SH-SY5Y (cell line): ENCODE data around the gene FOXS1.

ENCODE experiments used
- GATA2 ChIP-seq: IDR thresholded peaks from 2 replicates; pipeline ENCODE4 v1.6.1; 2011; ENCODE audit warnings: mild to moderate bottlenecking, low read depth, low read length
- GATA3 ChIP-seq: IDR thresholded peaks from 2 replicates; pipeline ENCODE4 v1.6.1; 2011; ENCODE audit warnings: low read depth, mild to moderate bottlenecking, low read length, moderate library complexity

DNA sequence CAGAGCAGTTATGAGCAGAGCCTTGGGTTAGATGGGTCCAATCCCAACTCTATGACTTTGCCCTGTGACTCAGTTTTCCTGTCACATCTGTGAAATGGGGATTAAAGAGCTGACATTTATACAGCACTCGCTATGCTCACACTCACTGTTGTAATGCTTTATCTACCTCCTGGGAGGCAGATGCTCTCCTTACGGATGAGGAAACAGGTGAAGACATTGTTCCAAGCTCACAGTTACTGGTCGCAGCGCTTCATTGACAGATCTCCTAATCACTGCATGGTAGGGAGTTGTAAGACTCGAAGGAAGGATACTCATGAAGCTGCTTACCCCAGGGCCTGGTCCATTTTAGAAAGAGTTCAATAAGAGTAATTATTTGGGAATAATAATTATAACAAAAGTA, 29.2 kb downstream of the FOXS1 start:
- no peak for TF ChIP-seq GATA2
- no peak for TF ChIP-seq GATA3
